ENCODE data around the gene AUTS2.

GRCh38 chr7:70032649-70033048 lies 434.4 kb downstream of the AUTS2 start:
- no peak for TF ChIP-seq POLR2AphosphoS5 (IDR thresholded peaks at IDR 0.05; ENCODE audit: low read depth, low read length)
- TF ChIP-seq POLR2A (IDR thresholded peaks at IDR 0.05; ENCODE audit: low read depth, low read length), result no peak
- no peak for TF ChIP-seq SPI1 (IDR thresholded peaks at IDR 0.05; ENCODE audit: low read depth, low read length)
- TF ChIP-seq TAF1 (IDR thresholded peaks at IDR 0.05; ENCODE audit: low read depth, low read length), result no peak

All from GM12891 (cell line).